GM21786 (cell line): ENCODE measurements around the gene S1PR1.

Experiments used
- ATAC-seq: cut with Tn5 transposase; IDR thresholded peaks from one replicate; pipeline ENCODE4 v1.9.1; 2021; ENCODE audit not compliant: unreplicated experiment

Gene S1PR1

DNA sequence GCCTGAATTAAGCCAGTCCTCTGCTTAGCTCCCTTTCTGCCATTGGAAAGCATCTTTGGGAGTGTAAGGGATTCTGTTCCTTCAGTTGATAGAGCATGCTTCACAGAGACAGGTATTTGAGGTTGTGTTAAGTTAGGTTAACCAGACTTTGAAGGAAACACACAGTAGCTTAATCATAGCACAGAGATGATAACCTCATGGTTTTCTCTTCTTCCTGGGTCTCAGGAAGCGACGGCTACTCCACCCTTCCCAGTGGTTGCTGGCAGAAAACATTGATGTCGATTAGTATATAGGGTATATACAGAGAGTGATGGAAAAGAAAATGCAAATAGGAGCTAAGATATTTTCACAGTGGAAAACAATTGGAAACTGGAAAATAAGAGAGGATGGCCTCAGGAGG lies 42.0 kb downstream of the S1PR1 start:
- ATAC-seq = no peak

DNA sequence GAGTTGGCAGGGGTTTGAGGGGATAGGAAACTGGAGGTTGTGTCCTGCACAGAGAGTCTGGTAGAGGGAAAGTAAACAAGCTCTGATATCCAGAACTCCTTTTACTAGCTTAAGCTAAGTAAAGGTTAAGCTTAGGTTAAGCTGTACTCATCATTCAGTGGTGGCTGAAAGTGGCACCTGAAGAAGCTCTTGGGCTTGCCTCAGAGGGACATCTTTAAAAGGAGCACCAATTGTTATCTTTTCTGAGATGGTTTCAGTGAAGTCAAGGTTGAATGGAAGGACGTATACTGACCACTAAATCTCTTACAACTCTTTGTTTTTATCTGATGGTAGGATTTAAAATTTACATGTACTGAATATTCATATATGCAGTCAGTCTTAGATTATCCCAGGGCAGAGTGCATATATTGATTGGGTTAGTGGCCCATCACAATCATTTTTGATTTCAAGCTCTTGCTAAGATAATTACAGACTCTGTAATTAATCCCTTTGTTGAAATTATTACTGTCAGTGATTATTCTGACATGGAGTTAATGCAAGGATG lies 43.3 kb downstream of the S1PR1 start:
- ATAC-seq = no peak

DNA sequence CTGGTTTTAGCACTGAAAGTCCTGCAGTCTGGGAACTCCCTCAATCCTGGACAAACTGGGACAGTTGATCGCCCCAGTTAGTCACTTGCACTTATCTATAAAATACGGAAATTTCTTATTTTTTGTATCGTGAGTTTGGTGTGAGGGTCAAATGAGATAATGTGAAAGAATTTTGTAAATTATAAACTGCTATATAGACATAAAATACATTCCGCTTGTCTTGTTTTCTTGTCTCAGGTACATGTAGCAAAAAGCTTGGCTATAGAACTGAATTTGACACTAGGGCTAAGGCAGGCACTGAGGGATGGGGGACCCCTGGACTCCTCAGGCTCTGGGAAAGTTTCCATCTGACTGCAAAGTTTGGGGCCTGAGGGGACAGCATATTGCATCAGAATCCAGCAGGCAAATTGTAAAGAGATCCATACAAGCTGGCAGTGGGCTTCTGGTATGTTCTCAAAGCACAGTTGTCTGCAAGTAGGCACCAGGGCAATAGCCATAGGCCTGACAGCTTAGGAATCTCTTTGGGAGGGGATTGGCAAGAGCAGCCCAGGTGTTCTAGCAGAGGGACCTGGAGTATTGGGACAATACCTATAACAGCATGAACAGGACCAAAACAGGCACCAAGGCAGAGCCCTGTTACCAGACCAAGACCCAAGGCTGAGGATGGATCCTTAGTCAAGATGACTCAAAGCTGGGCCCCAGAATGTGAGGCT lies 44.3 kb downstream of the S1PR1 start:
- ATAC-seq = no peak

DNA sequence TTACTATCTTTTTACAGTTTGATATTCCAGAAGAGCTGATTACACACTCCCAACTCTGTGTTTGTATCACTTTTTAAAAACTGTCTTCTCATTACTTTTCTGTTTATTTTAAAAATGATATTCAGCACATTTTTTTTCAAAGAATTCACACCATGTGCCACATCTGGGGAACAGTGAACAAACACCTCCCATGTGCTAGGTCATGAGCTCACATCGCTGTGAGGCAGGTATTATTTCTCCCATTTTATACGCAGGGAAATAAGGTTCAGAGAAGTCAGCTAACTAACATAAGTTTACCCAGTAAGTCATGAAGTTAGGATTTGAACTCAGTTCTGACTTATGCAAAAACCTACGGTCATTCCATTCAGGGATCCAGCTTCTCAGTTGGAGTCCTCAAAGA lies 44.9 kb downstream of the S1PR1 start:
- ATAC-seq = no peak

DNA sequence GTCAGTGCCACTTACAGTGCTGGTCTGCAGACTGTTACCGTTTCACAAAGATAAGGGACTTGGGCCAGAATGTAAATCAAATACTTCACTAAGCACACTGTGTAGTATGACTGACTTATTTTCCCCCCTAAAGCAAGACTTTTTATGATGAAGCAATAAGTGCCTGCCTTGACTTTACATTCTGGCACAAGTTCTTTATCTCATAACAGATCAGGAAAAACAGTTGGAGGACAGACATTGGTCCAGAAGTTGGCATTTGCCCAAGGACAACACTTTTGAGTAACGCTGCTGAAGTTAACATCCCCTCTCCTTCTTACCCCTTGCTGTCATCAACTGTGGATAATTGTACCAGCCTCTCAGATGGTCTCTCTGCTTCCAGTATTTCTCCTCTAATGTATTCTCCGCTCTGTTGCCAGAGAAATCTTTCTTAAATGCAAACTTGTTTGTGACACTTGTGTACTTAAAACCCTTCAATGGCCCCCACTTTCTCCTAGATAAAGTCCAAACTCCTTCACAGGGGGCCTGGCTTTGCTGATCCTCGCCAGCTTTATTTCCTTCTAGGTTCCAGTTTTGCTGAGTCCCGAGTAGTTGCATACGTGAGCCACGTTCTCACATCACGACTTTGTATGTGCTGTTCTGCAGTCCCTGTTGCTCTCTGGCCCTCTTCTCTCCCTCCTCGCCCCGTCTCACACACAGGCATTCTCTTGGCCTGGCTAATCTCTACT lies 45.7 kb downstream of the S1PR1 start:
- ATAC-seq = no peak

DNA sequence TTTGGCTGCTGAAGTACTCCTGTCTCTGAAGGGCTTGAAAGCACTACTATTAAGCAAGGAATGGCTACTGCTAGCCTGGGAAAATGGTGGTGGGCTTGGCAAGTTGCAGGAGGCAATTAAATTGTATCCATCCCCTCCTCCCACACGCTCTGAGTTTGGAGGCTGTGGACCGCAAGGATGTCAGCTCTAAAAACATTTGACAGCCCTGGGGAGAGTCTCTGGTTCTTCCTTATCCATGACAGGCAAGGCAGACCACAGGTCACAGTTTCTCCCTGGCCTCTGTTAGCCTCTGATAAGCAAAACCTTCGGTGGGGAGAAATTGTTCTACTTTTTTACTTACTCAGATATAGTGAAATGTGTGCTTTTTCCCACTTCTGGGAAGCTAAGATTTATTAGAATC lies 46.6 kb downstream of the S1PR1 start:
- no peak for ATAC-seq

DNA sequence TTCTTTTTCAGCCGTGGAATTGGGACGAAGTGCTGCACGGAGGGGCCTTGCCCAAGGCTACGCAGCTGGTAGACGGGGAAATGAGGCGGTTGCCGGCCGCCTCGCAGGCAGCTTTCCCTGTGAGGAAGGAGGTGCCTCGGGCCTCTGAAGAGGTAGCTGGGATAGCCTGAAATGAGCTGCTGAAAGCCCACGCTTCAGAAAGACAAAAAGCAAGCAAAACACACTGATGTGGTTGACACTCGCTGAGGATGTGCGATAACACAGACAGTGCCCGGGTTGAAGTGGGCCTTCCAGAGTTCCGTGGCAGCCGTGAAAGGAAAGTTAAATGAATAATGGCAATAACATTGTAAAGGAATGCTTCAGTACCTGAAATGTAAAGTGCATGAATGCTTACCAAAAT lies 47.2 kb downstream of the S1PR1 start:
- ATAC-seq = no peak

DNA sequence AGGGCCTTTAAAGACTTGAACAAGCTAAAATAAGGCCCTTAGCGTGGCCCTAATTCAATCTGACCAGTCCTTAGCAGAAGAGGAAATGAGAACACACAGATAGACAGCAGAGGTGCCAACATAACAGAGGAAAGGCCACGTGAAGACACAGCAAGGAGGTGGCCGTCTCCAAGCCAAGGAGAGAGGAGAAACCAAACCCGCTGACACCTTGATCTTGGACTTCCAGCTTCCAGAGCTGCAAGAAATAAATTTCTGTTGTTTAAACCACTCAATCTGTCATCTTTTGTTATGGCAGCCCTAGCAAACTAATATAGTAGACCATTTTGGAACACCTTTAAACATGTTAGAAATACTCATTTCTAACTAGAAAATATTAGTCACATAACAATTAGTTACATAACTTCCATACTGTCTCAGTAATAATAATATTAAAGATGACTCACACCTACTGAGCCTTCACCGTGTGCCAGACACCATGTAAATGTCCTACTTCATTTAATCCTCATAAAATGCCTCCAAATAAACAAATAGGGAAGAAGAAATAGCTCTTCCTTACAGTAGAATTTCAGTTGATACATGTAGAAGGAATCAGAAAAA lies 47.9 kb downstream of the S1PR1 start:
- no peak for ATAC-seq

DNA sequence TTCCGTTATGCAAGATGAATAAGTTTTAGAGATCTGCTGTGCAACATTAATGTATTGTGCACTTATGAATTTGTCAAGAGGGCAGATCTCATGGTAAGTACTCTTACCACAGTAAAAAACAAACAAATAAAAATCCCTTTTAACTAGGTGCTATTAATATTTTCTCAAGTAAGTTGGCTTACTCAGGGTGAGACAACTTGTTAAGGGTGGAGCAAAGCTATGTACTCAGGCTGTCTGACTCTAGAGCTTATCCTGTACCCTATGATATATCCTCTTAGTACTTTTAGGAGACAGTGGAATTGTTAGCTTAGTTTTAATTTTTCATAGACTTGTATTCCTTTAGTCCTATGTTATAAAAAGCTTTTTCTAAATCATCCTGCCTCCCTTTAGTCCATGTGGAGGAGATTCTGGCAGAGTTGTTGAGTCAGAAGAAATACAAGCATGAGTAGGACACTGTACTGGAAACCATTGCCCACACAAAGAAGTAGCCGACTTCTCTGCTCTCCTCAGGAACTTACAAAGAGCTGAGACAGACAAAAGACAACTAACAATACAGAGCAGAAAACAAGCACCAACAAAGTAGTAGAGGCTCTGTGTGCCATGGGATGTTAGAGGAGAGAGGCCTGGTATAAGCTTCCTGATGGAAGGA lies 49.2 kb downstream of the S1PR1 start:
- no peak for ATAC-seq

DNA sequence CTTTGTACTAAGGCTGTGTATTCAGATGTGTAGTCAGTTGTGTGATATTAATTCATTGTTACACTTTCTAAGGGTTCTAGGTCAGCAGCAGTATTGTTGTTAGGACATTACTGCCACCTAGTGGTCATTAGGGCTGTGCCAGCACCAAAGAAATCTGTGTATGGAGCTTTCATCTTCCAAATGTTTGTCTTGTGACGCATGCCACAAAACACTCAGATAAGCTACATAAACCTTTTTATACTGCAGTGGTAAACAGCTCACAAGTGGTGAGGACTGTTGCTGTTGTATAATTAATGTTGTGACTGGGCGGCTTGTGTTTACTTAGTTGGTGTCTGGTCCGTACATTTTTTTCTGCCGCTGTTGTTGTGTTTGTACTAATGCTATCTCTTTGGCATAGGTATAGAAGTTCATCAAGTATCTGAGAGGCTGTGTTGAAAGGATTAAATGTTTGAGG lies 51.7 kb downstream of the S1PR1 start:
- ATAC-seq = no peak

DNA sequence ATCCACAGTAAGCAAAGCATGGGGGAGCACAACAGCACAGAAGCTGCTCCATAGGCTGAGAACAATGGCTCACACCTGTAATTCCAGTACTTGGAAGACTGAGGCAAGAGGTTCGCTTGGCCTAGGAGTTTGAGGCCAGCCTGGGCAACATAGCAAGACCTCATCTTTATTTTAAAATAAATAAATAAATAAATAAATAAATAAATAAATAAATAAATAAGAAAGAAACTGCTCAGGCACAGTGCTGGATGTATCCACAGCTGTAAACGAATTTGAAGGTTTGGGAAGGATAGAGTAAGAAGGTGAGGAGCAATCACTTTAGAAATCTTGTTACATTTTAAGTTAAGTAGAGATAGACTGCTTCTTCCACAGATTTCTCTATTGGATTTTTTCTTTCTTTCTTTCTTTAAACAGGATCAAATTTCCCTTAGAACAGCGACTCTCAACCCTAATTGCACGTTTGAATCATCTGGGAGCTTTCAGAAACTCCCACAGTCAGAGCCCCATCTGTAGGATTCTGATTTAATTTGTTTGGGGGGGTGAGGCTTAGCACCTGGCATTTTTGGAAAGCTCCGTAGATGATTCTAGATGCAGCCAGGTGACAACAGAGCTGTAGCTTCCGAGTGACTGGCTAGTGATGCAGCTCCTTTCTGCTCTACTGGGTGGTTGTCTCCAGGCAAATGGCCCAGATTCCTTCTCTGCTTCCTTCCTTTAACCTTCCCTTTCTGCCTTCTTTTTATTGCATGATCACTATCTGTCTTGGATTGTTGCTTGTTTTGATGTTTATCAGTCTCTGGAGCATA lies 53.5 kb downstream of the S1PR1 start:
- no peak for ATAC-seq
